Mesenchymal stem cell (in vitro differentiated cells and primary cell): ENCODE measurements around the gene PDE7B.

Source experiments
- DNase-seq: peaks from one replicate; pipeline ENCODE4 v3.0.0-alpha.2; 2013
- H2AFZ ChIP-seq: one replicate; pipeline ENCODE4 v1.6.1; 2013; ENCODE audit warnings: low read depth, mild to moderate bottlenecking, control low read depth, inconsistent platforms, low read length, moderate library complexity
- H2AK5ac ChIP-seq: 2 replicates; pipeline ENCODE4 v1.6.1; 2013; ENCODE audit warnings: low read length, moderate library complexity, mild to moderate bottlenecking, inconsistent platforms; ENCODE audit not compliant: severe bottlenecking
- H2BK120ac ChIP-seq: one replicate; pipeline ENCODE4 v1.6.1; 2013; ENCODE audit warnings: low read depth, mild to moderate bottlenecking, inconsistent platforms, low read length, moderate library complexity
- H2BK12ac ChIP-seq, 2 experiments: one replicate each; pipeline ENCODE4 v1.6.1; 2013; ENCODE audit warnings: inconsistent platforms in 2 of 2, low read length in 2 of 2, mild to moderate bottlenecking in 2 of 2, moderate library complexity in 2 of 2, control low read depth in 1 of 2
- H2BK15ac ChIP-seq: one replicate; pipeline ENCODE4 v1.6.1; 2013; ENCODE audit warnings: mild to moderate bottlenecking, low read depth, inconsistent platforms; ENCODE audit not compliant: poor library complexity, severe bottlenecking
- H2BK5ac ChIP-seq: 2 replicates; pipeline ENCODE4 v1.6.1; 2013; ENCODE audit warnings: low read depth, mild to moderate bottlenecking, low read length, control low read depth, inconsistent platforms; ENCODE audit not compliant: poor library complexity, severe bottlenecking
- H3K14ac ChIP-seq, 2 experiments: one replicate each; pipeline ENCODE4 v1.6.1; 2013; ENCODE audit warnings: inconsistent platforms in 2 of 2, low read length in 2 of 2, control low read depth in 1 of 2, mild to moderate bottlenecking in 1 of 2, moderate library complexity in 1 of 2
- H3K18ac ChIP-seq, 2 experiments: one replicate each; pipeline ENCODE4 v1.6.1; 2013; ENCODE audit warnings: inconsistent platforms in 2 of 2, low read length in 2 of 2, control low read depth in 1 of 2, low read depth in 1 of 2, mild to moderate bottlenecking in 1 of 2
- H3K23ac ChIP-seq, 2 experiments: one replicate each; pipeline ENCODE4 v1.6.1; 2013; ENCODE audit warnings: inconsistent platforms in 2 of 2, low read length in 2 of 2, mild to moderate bottlenecking in 2 of 2, moderate library complexity in 2 of 2, control low read depth in 1 of 2
- H3K27ac ChIP-seq: 2 replicates; pipeline ENCODE4 v1.5.1; 2013; ENCODE audit warnings: mild to moderate bottlenecking, moderate library complexity, low read length, control low read depth, inconsistent platforms; ENCODE audit not compliant: poor library complexity, severe bottlenecking
- H3K27me3 ChIP-seq, 2 experiments: 2 replicates each; pipeline versions ENCODE4 v1.6.1 to v1.7.0; 2013; ENCODE audit warnings: low read length in 2 of 2, mild to moderate bottlenecking in 2 of 2, moderate library complexity in 2 of 2, control low read depth in 1 of 2, inconsistent platforms in 1 of 2; ENCODE audit not compliant: control insufficient read depth in 1 of 2, insufficient read depth in 1 of 2
- H3K36me3 ChIP-seq, 2 experiments: 2 replicates each; pipeline versions ENCODE4 v1.6.1 to v1.7.0; 2013; ENCODE audit warnings: low read length in 2 of 2, control low read depth in 1 of 2, inconsistent platforms in 1 of 2, low read depth in 1 of 2, mild to moderate bottlenecking in 1 of 2; ENCODE audit not compliant: insufficient read depth in 2 of 2, control insufficient read depth in 1 of 2
- H3K4ac ChIP-seq, 2 experiments: one replicate each; pipeline ENCODE4 v1.6.1; 2013; ENCODE audit warnings: inconsistent platforms in 2 of 2, low read length in 2 of 2, mild to moderate bottlenecking in 2 of 2, moderate library complexity in 2 of 2, control low read depth in 1 of 2, low read depth in 1 of 2
- H3K4me1 ChIP-seq: 2 replicates; pipeline ENCODE4 v1.6.1; 2013; ENCODE audit warnings: low read depth, low read length, control low read depth; ENCODE audit not compliant: control insufficient read depth, insufficient read depth
- H3K4me2 ChIP-seq: 2 replicates; pipeline ENCODE4 v1.6.1; 2013; ENCODE audit warnings: low read length, mild to moderate bottlenecking, inconsistent platforms; ENCODE audit not compliant: poor library complexity, severe bottlenecking
- H3K4me3 ChIP-seq, 2 experiments: 2 replicates each; pipeline versions ENCODE4 v1.5.1 to v1.7.0; 2013; ENCODE audit warnings: low read length in 2 of 2, mild to moderate bottlenecking in 2 of 2, control low read depth in 1 of 2, low read depth in 1 of 2; ENCODE audit not compliant: insufficient read depth in 1 of 2
- H3K79me1 ChIP-seq: replicated peaks from 2 replicates; pipeline ENCODE4 v1.6.1; 2013; ENCODE audit warnings: mild to moderate bottlenecking, control low read depth, low read length, inconsistent platforms; ENCODE audit not compliant: poor library complexity, severe bottlenecking
- H3K9ac ChIP-seq: 2 replicates; pipeline ENCODE4 v1.7.0; 2013; ENCODE audit warnings: mild to moderate bottlenecking, low read length, moderate library complexity
- H3K9me3 ChIP-seq: 2 replicates; pipeline ENCODE4 v1.7.0; 2013; ENCODE audit warnings: mild to moderate bottlenecking, low read length; ENCODE audit not compliant: control insufficient read depth
- H4K8ac ChIP-seq: one replicate; pipeline ENCODE4 v1.6.1; 2013; ENCODE audit warnings: inconsistent platforms, mild to moderate bottlenecking, low read length, moderate library complexity
- H4K91ac ChIP-seq: one replicate; pipeline ENCODE4 v1.6.1; 2013; ENCODE audit warnings: mild to moderate bottlenecking, low read length, inconsistent platforms
- WGBS: methylation state at CpG from one replicate; pipeline ENCODE4 v1.1.7; 2013; ENCODE audit warnings: mixed read lengths; 5-methylcytosine and 5-hydroxymethylcytosine counted together

The PDE7B gene

GRCh38 chr6:136051140-136051775, 199.8 kb downstream of the PDE7B start:
- Histone ChIP-seq H3K27me3 (no peaks in the 10 kb centered on the region), H3K79me1 (no peaks in the 10 kb centered on the region), H3K18ac (peak overlapping the region; percentile 28 to 75), H2BK15ac (no peak overlapping the region), H3K27ac (no peak overlapping the region), H3K9ac (peak overlapping the region; percentile 47), H2BK5ac (no peak overlapping the region), H3K14ac (no peak overlapping the region), H2BK120ac (no peak overlapping the region), H2AFZ (no peak overlapping the region), H2AK5ac (no peak overlapping the region), H2BK12ac (no peak overlapping the region), H4K91ac (no peak overlapping the region), H3K9me3 (no peaks in the 10 kb centered on the region), H3K4me2 (no peak overlapping the region), H3K4me1 (no peaks in the 10 kb centered on the region), H3K4me3 (no peak overlapping the region), H3K36me3 (peaks cover 0 to 39% of the 10 kb centered on the region in 2 experiments), H3K23ac (no peak overlapping the region), H4K8ac (peak overlapping the region; percentile 90), H3K4ac (peak overlapping the region in 1 of 2 experiments; percentile 38)
- peak; percentile 63 for DNase-seq
- 23% methylated on average over 10 of the region's 12 CpGs for WGBS

GRCh38 chr6:136052031-136052430, 200.5 kb downstream of the PDE7B start:
- no peaks in the 10 kb centered on the region for H3K4me1 ChIP-seq
- WGBS: 90% methylated on average over 2 of the region's 2 CpGs

GRCh38 chr6:136058852-136059251, 207.4 kb downstream of the PDE7B start:
- no peak overlapping the region for H3K4me2 ChIP-seq
- H2BK120ac ChIP-seq: no peak overlapping the region
- WGBS: no CpG with 5 or more reads among the region's 1 CpG
- no peak overlapping the region for H2BK12ac ChIP-seq
- H3K27ac ChIP-seq: no peak overlapping the region
- no peak overlapping the region for H2BK5ac ChIP-seq
- H3K14ac ChIP-seq: no peak overlapping the region
- H3K4me3 ChIP-seq: peak overlapping the region in 1 of 2 experiments; percentile 12
- no peak overlapping the region for H4K91ac ChIP-seq
- no peak overlapping the region for H3K9ac ChIP-seq
- no peak for DNase-seq
- no peak overlapping the region for H2AK5ac ChIP-seq
- no peak overlapping the region for H4K8ac ChIP-seq
- no peaks in the 10 kb centered on the region for H3K79me1 ChIP-seq
- no peak overlapping the region for H3K23ac ChIP-seq
- H3K4ac ChIP-seq: no peak overlapping the region
- peaks cover 0 to 15% of the 10 kb centered on the region in 2 experiments for H3K36me3 ChIP-seq
- H3K4me1 ChIP-seq: peaks cover 4% of the 10 kb centered on the region
- H3K18ac ChIP-seq: no peak overlapping the region
- H3K27me3 ChIP-seq: no peaks in the 10 kb centered on the region
- no peak overlapping the region for H2AFZ ChIP-seq
- H3K9me3 ChIP-seq: no peaks in the 10 kb centered on the region
- H2BK15ac ChIP-seq: no peak overlapping the region

More at GRCh38 chr6:136052031-136052430, 200.5 kb downstream of the PDE7B start:
- no peaks in the 10 kb centered on the region for H3K79me1 ChIP-seq
- peak; percentile 19 for DNase-seq
- peak overlapping the region in 1 of 2 experiments; percentile 34 for H2BK12ac ChIP-seq
- H3K4ac ChIP-seq: peak overlapping the region in 1 of 2 experiments; percentile 30
- H3K27ac ChIP-seq: no peak overlapping the region
- no peak overlapping the region for H4K91ac ChIP-seq
- no peak overlapping the region for H2BK15ac ChIP-seq
- H3K14ac ChIP-seq: no peak overlapping the region
- H2BK5ac ChIP-seq: no peak overlapping the region
- H3K9me3 ChIP-seq: no peaks in the 10 kb centered on the region
- no peak overlapping the region for H3K4me3 ChIP-seq
- H4K8ac ChIP-seq: no peak overlapping the region
- H3K18ac ChIP-seq: no peak overlapping the region
- H2AK5ac ChIP-seq: no peak overlapping the region
- H3K4me2 ChIP-seq: no peak overlapping the region
- H3K9ac ChIP-seq: no peak overlapping the region
- peaks cover 0 to 33% of the 10 kb centered on the region in 2 experiments for H3K36me3 ChIP-seq
- H2AFZ ChIP-seq: no peak overlapping the region
- no peak overlapping the region for H2BK120ac ChIP-seq
- no peak overlapping the region for H3K23ac ChIP-seq
- no peaks in the 10 kb centered on the region for H3K27me3 ChIP-seq

GRCh38 chr6:136059308-136059707, 207.8 kb downstream of the PDE7B start:
- H2AFZ ChIP-seq: no peak overlapping the region
- H4K91ac ChIP-seq: no peak overlapping the region
- H2AK5ac ChIP-seq: no peak overlapping the region
- H3K9me3 ChIP-seq: no peaks in the 10 kb centered on the region
- H3K18ac ChIP-seq: no peak overlapping the region
- peaks cover 0 to 17% of the 10 kb centered on the region in 2 experiments for H3K36me3 ChIP-seq
- no peak overlapping the region for H2BK120ac ChIP-seq
- no peak overlapping the region for H4K8ac ChIP-seq
- WGBS: 90% methylated on average over 5 of the region's 6 CpGs
- H2BK12ac ChIP-seq: no peak overlapping the region
- H3K4me3 ChIP-seq: peak overlapping the region in 1 of 2 experiments; percentile 12
- no peak overlapping the region for H3K4ac ChIP-seq
- peaks cover 4% of the 10 kb centered on the region for H3K4me1 ChIP-seq
- no peak overlapping the region for H2BK15ac ChIP-seq
- H3K79me1 ChIP-seq: no peaks in the 10 kb centered on the region
- H3K27ac ChIP-seq: no peak overlapping the region
- no peak overlapping the region for H2BK5ac ChIP-seq
- no peak overlapping the region for H3K4me2 ChIP-seq
- no peak overlapping the region for H3K9ac ChIP-seq
- DNase-seq: no peak
- H3K14ac ChIP-seq: no peak overlapping the region
- no peaks in the 10 kb centered on the region for H3K27me3 ChIP-seq
- H3K23ac ChIP-seq: no peak overlapping the region
